Nephron (organoid): Measurements from ENCODE around the gene TSPOAP1.

Experiments used
- H3K27ac Mint-ChIP-seq, 3 experiments: 2 replicates each; pipeline ENCODE4 v1.8.0; 2020; ENCODE audit warnings: mixed read lengths in 3 of 3, mild to moderate bottlenecking in 2 of 3, moderate library complexity in 1 of 3
- H3K27me3 Mint-ChIP-seq: 2 replicates; pipeline ENCODE4 v1.8.0; 2021; ENCODE audit warnings: low read depth, mild to moderate bottlenecking, moderate library complexity, mixed read lengths
- H3K36me3 Mint-ChIP-seq: 2 replicates; pipeline ENCODE4 v1.8.0; 2020; ENCODE audit warnings: low read depth, mixed read lengths
- H3K4me1 Mint-ChIP-seq: 2 replicates; pipeline ENCODE4 v1.8.0; 2020; ENCODE audit warnings: mixed read lengths
- H3K4me3 Mint-ChIP-seq, 3 experiments: 2 replicates each; pipeline ENCODE4 v1.8.0; 2020; ENCODE audit warnings: mild to moderate bottlenecking in 3 of 3, mixed read lengths in 3 of 3, moderate library complexity in 2 of 3
- H3K9me3 Mint-ChIP-seq: 2 replicates; pipeline ENCODE4 v1.8.0; 2020; ENCODE audit warnings: mixed read lengths
- CTCF ChIP-seq, 3 experiments: fragments of 200-600 bp; sonication (generic); IDR thresholded peaks; one replicate each; pipeline ENCODE4 v1.5.0; 2021; ENCODE audit warnings: antibody characterized with exemption in 3 of 3; ENCODE audit not compliant: unreplicated experiment in 3 of 3

Gene TSPOAP1

DNA sequence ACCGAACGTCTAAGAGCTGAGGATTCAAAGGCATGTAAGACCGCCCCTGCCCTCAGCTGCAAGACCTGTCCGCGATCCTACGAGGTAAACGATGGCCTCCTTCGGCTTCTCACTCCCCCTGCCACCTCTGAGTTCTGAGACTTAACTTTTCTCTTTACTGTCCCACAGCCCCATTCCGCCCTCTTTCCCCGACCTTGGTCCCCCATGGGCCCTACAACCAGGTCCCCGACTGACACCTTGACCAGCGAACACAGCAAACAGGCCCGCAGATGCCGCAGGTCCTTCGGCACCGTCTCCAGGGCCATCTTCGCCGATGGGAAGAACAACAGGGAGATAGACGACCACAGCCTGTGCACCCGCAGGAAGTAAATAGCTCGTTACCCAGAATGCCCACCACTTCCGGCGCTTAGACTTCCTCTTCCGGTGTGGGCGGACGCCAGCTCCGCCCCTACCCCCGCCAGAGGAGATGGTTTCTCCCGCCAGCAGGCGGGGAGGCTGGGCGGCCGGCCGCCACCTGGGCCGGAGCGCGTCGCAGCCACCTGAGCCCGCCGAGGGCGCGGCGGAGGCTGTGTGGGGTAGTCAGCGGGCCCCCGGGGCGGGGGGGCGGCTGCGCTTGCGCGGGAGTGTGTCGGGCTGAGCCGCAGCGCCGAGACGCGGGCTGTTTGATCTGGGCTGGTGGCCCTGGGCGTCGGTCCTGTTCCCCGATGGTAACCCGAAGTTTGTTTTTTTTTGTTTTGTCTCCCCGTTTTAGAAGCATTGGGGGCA, 23.4 kb upstream of the TSPOAP1 start, which contains the start of gene SUPT4H1:
Gene SUPT4H1, minus strand, starts transcription at position 371 of the 765 bp plus-strand sequence. Its CDS starts 66 bp downstream, at position 305.
- no peaks in the 10 kb centered on the region for H3K9me3 Mint-ChIP-seq
- peak within 1 kb of the TSS; percentile 95 to 98 (median 97) for H3K27ac Mint-ChIP-seq
- H3K4me3 Mint-ChIP-seq: peak within 1 kb of the TSS; percentile 100
- H3K4me1 Mint-ChIP-seq: peaks cover 26% of the 10 kb centered on the region
- H3K36me3 Mint-ChIP-seq: peaks cover 38% of the 10 kb centered on the region
- TF ChIP-seq CTCF (IDR thresholded peaks at IDR 0.05; ENCODE audit: unreplicated experiment in 3 of 3): no peak
- H3K27me3 Mint-ChIP-seq: peaks cover 3% of the 10 kb centered on the region

- TF ChIP-seq CTCF (IDR thresholded peaks at IDR 0.05; ENCODE audit: unreplicated experiment in 3 of 3): no peak
- H3K27me3 Mint-ChIP-seq: peaks cover 3% of the 10 kb centered on the region
- H3K9me3 Mint-ChIP-seq: no peaks in the 10 kb centered on the region
Observed at GRCh38 chr17:58351182-58351581, 22.6 kb upstream of the TSPOAP1 start.

DNA sequence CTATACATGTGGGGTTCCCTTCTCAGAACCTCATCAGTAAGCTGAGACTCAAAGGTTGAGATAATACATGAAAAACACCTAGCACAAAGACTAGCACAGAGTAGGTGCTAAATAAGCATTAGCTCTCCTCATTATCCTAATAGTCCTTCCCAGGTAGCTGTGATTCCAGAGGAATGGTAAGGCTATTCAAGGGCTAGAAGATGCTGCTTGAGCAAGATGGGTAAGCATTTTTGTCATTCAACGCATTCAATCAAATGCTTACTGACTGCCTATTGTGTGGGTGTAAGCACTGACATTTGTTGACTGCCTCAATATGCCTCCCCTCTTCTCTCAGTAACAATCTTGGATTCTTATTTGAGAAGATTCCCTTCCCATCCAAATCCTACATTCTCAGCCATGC, 19.4 kb upstream of the TSPOAP1 start:
- peaks cover 3% of the 10 kb centered on the region for H3K27me3 Mint-ChIP-seq
- no peak overlapping the region for H3K27ac Mint-ChIP-seq
- H3K36me3 Mint-ChIP-seq: peaks cover 73% of the 10 kb centered on the region
- H3K4me1 Mint-ChIP-seq: peaks cover 15% of the 10 kb centered on the region
- H3K9me3 Mint-ChIP-seq: no peaks in the 10 kb centered on the region
- TF ChIP-seq CTCF (IDR thresholded peaks at IDR 0.05; ENCODE audit: unreplicated experiment in 3 of 3): no peak
- H3K4me3 Mint-ChIP-seq: peak overlapping the region in 1 of 3 experiments; percentile 30

More at GRCh38 chr17:58351182-58351581, 22.6 kb upstream of the TSPOAP1 start:
- Mint-ChIP-seq H3K27ac (peak overlapping the region; percentile 95 to 98 (median 97)), H3K36me3 (peaks cover 46% of the 10 kb centered on the region), H3K4me1 (peaks cover 26% of the 10 kb centered on the region), H3K4me3 (peak overlapping the region; percentile 100)

DNA sequence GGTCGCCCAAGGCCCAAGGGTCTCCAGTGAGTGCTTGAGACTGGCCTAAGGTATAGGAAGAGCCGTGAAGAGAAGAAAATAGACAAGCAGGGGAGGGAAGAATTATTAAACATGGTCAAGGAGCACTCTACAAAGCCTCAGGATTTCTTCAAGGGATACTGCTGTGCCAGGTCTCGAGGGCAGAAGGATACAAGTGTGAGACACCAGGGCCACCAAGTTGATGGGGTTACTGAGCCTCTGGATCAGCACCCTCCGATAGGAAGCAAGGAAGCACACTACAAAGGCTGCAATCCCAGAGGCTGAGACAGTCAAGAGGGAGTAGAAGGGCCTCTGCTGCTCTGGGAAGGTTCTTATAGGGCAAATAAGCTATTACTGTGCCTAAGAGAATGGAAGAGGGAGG, 16.9 kb upstream of the TSPOAP1 start:
- Mint-ChIP-seq H3K27me3 (no peaks in the 10 kb centered on the region), H3K4me3 (no peak overlapping the region), H3K4me1 (peaks cover 5% of the 10 kb centered on the region), H3K27ac (no peak overlapping the region), H3K36me3 (peaks cover 63% of the 10 kb centered on the region), H3K9me3 (no peaks in the 10 kb centered on the region)
- TF ChIP-seq CTCF (IDR thresholded peaks at IDR 0.05; ENCODE audit: unreplicated experiment in 3 of 3): no peak

DNA sequence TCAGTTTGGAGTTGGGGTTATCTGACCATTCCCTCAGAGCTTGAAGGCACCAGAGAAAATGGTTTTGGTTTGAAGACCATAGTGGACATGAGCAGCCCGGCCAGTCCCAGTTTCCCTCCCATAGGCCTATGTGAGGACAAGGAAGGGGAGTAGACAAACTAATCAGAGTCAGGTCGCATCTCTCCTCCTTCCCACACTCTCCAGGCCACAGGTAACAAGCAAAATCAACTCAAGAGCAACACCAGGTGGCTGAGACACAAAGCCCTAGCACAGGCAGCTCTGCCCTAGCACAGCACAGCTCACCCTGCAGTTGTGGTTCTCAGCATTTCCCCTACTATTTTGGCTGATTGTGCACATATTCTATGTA, 16.2 kb upstream of the TSPOAP1 start:
- Mint-ChIP-seq H3K36me3 (peaks cover 62% of the 10 kb centered on the region), H3K4me3 (no peak overlapping the region), H3K27ac (no peak overlapping the region), H3K27me3 (no peaks in the 10 kb centered on the region), H3K4me1 (peaks cover 4% of the 10 kb centered on the region), H3K9me3 (no peaks in the 10 kb centered on the region)
- no peak for TF ChIP-seq CTCF (IDR thresholded peaks at IDR 0.05; ENCODE audit: unreplicated experiment in 3 of 3)
